Keratinocyte (primary cell): ENCODE measurements around the gene GPATCH4.

Experiments
- CTCF ChIP-seq, 3 experiments: IDR thresholded peaks in 1 of 3; conservative IDR thresholded peaks in 1 of 3; optimal IDR thresholded peaks in 1 of 3; 2 replicates in 2 of 3; 3 replicates in 1 of 3; pipeline versions ENCODE3 to v1.5.1; 2011; ENCODE audit warnings: low read length in 3 of 3, mild to moderate bottlenecking in 3 of 3, moderate library complexity in 2 of 3, control low read depth in 1 of 3, inconsistent platforms in 1 of 3; ENCODE audit not compliant: insufficient read depth in 2 of 3; ENCODE audit errors: extremely low read depth in 1 of 3
- EZH2 ChIP-seq: IDR thresholded peaks from one replicate; pipeline ENCODE4 v1.6.1; 2012; ENCODE audit warnings: inconsistent platforms, mild to moderate bottlenecking, low read length, moderate library complexity

- TF ChIP-seq CTCF (optimal IDR thresholded peaks at IDR 0.05 in 1 of 3, IDR thresholded peaks at IDR 0.05 in 1 of 3, conservative IDR thresholded peaks at IDR 0.05 in 1 of 3; ENCODE audit: extremely low read depth in 1 of 3, insufficient read depth in 2 of 3, low read length in 3 of 3): no peak
- TF ChIP-seq EZH2: no peak
Observed at GRCh38 chr1:156560585-156561163, 40.6 kb downstream of the GPATCH4 start.
